Uterus (tissue), 4 donors: ENCODE measurements around the gene THAP6. TPM values are rescaled to one million over a fixed set of nuclear protein-coding genes. Genes with fewer than 3 reads are reported as not detected.
"Not testable (repeated sequence)": the region's sequence is repeated elsewhere in the genome, so short reads cannot be mapped to it uniquely, and the experiment has no call there.

Experiments used
- DNase-seq, 2 donors: peaks; one replicate each; pipeline ENCODE4 v3.0.0-alpha.2; 2019 to 2020
- H3K27ac ChIP-seq, 2 donors: fragments of 200-600 bp; sonication (generic); 1 replicate in 1 of 2; 2 replicates in 1 of 2; pipeline ENCODE4 v1.5.1; 2016 to 2018
- H3K27me3 ChIP-seq, 2 donors: fragments of 200-600 bp; sonication (generic); one replicate each; pipeline ENCODE4 v1.5.1; 2018 to 2019; ENCODE audit warnings: control low read depth in 1 of 2
- H3K36me3 ChIP-seq, 2 donors: fragments of 200-600 bp; sonication (generic); one replicate each; pipeline ENCODE4 v1.5.1; 2019; ENCODE audit warnings: control low read depth in 1 of 2
- H3K4me1 ChIP-seq, 2 donors: fragments of 200-600 bp; sonication (generic); one replicate each; pipeline ENCODE4 v1.5.1; 2018 to 2019; ENCODE audit warnings: control low read depth in 1 of 2
- H3K4me3 ChIP-seq, 2 donors: fragments of 200-600 bp; sonication (generic); 1 replicate in 1 of 2; 2 replicates in 1 of 2; pipeline ENCODE4 v1.5.1; 2018 to 2019; ENCODE audit warnings: mild to moderate bottlenecking in 1 of 2
- H3K9me3 ChIP-seq, 2 donors: fragments of 200-600 bp; sonication (generic); one replicate each; pipeline ENCODE4 v1.5.1; 2019; ENCODE audit warnings: control low read depth in 1 of 2
- CTCF ChIP-seq, 4 experiments: fragments of 200-600 bp in 2 of 4; fragments of 450-650 bp in 2 of 4; sonication (generic) in 2 of 4; IDR thresholded peaks; one replicate each; pipeline ENCODE4 v1.5.1; 2016 to 2019; ENCODE audit warnings: antibody characterized with exemption in 4 of 4, mild to moderate bottlenecking in 2 of 4, moderate library complexity in 1 of 4
- POLR2A ChIP-seq, 2 donors: fragments of 450-650 bp; IDR thresholded peaks; one replicate each; pipeline ENCODE4 v1.6.1; 2016; ENCODE audit warnings: antibody characterized with exemption in 2 of 2, mild to moderate bottlenecking in 1 of 2, moderate library complexity in 1 of 2
- intact Hi-C: fragments of 100-400 bp; cut with DNase I; formaldehyde crosslinking; loops from one replicate; pipeline ENCODE4 v1.15.1; 2023; ENCODE audit warnings: low total_unique reads
- total RNA-seq, 4 donors: library from RNA; depleted of rRNA in 3 of 4; stranded (reverse); fragments of >200 nt in 3 of 4; gene quantifications; one replicate each; pipeline versions ENCODE4 v1.1.0 to v1.2.4, GENCODE V29; 2014 to 2023
- donor health status: DM: yes; HTN: yes; CAD: no.

Gene THAP6
- total RNA-seq, 4 donors from 2014 or later = 25.4 to 77.6 (median 35.8) TPM

GRCh38 chr4:75542824-75543223, 28.6 kb downstream of the THAP6 start:
- Histone ChIP-seq H3K9me3 (no peaks in the 10 kb centered on the region), H3K36me3 (no peaks in the 10 kb centered on the region), H3K4me3 (no peak overlapping the region), H3K4me1 (no peaks in the 10 kb centered on the region), H3K27ac (no peak overlapping the region), H3K27me3 (no peaks in the 10 kb centered on the region)
- TF ChIP-seq CTCF (IDR thresholded peaks at IDR 0.05) (no peak), POLR2A (IDR thresholded peaks at IDR 0.05) (no peak)
- intact Hi-C loops = no loop called here
- no peak for DNase-seq

GRCh38 chr4:75544220-75544619, 29.9 kb downstream of the THAP6 start:
- H3K9me3 ChIP-seq, H3K4me1 ChIP-seq, DNase-seq, H3K27ac ChIP-seq, H3K27me3 ChIP-seq, H3K36me3 ChIP-seq, intact Hi-C loops, H3K4me3 ChIP-seq: not testable (repeated sequence)

GRCh38 chr4:75544870-75545269, 30.6 kb downstream of the THAP6 start:
- TF ChIP-seq CTCF (IDR thresholded peaks at IDR 0.05) (no peak), POLR2A (IDR thresholded peaks at IDR 0.05) (no peak)
- no peak overlapping the region for H3K4me3 ChIP-seq
- H3K9me3 ChIP-seq = no peaks in the 10 kb centered on the region
- no peak overlapping the region for H3K27ac ChIP-seq
- intact Hi-C loops = no loop called here
- H3K36me3 ChIP-seq = no peaks in the 10 kb centered on the region
- no peaks in the 10 kb centered on the region for H3K27me3 ChIP-seq
- no peaks in the 10 kb centered on the region for H3K4me1 ChIP-seq
- DNase-seq = no peak

- no peak overlapping the region for H3K4me3 ChIP-seq
Measured at GRCh38 chr4:75545526-75545925, 31.3 kb downstream of the THAP6 start.

GRCh38 chr4:75547647-75548387, 33.5 kb downstream of the THAP6 start:
- H3K27me3 ChIP-seq = no peaks in the 10 kb centered on the region
- H3K4me1 ChIP-seq = no peaks in the 10 kb centered on the region
- no peaks in the 10 kb centered on the region for H3K36me3 ChIP-seq
- TF ChIP-seq CTCF (IDR thresholded peaks at IDR 0.05) (no peak), POLR2A (IDR thresholded peaks at IDR 0.05) (no peak)
- H3K27ac ChIP-seq = no peak overlapping the region
- intact Hi-C loops = no loop called here
- H3K4me3 ChIP-seq = no peak overlapping the region
- H3K9me3 ChIP-seq = no peaks in the 10 kb centered on the region
- peak; percentile 23 to 30 for DNase-seq

More at GRCh38 chr4:75545526-75545925, 31.3 kb downstream of the THAP6 start:
- Histone ChIP-seq H3K27ac (no peak overlapping the region), H3K9me3 (no peaks in the 10 kb centered on the region), H3K36me3 (no peaks in the 10 kb centered on the region), H3K27me3 (no peaks in the 10 kb centered on the region), H3K4me1 (no peaks in the 10 kb centered on the region)
- no peak for TF ChIP-seq CTCF (IDR thresholded peaks at IDR 0.05)
- no peak for TF ChIP-seq POLR2A (IDR thresholded peaks at IDR 0.05)
- no peak for DNase-seq
- intact Hi-C loops = no loop called here
